HCT116 (cell line): Measurements from ENCODE around the gene LIN52. TPM values are rescaled to one million over a fixed set of nuclear protein-coding genes. Genes with fewer than 3 reads are reported as not detected.

Experiments used
- ATAC-seq: fragments of 200-7000 bp; cut with Tn5 transposase; 2 replicates; pipeline ENCODE4 v1.9.1; 2020; ENCODE audit warnings: mild to moderate bottlenecking, moderate library complexity
- BruUV-seq: library from RNA; stranded (reverse); fragments of 400-500 nt; replicated peaks from 2 replicates; lab custom pipeline; 2021; lab: Mats Ljungman, UMichigan
- CTCF ChIA-PET: fragments of 300-600 bp; sonication (Branson Sonifier 250); formaldehyde crosslinking; loops from one replicate; lab custom pipeline; 2021; ENCODE audit warnings: antibody characterized with exemption; lab: Charles Lee
- POLR2A ChIA-PET: fragments of 300-600, 350-600 bp; sonication (Branson Sonifier 250); formaldehyde crosslinking; loops from one replicate; lab custom pipeline; 2021; ENCODE audit warnings: antibody characterized with exemption; lab: Charles Lee
- RAD21 ChIA-PET, 2 experiments: fragments of 300-600 bp; sonication (Branson Sonifier 250); formaldehyde crosslinking; loops; one replicate each; lab custom pipeline; 2023; ENCODE audit warnings: low total read pairs in 2 of 2; ENCODE audit not compliant: uncharacterized antibody in 2 of 2, unreplicated experiment in 2 of 2, low non-redundant PET in 1 of 2; lab: Charles Lee
- DNase-seq: peaks from one replicate; pipeline ENCODE4 v3.0.0-alpha.2; 2010; ENCODE audit warnings: low read depth, low spot score
- H2AFZ ChIP-seq: fragments of 200-600 bp; shearing (Covaris generic), sonication (generic); 2 replicates; pipeline ENCODE4 v1.6.1; 2017; ENCODE audit warnings: low read depth, mixed run types, mixed read lengths, antibody characterized with exemption, low read length; ENCODE audit not compliant: poor library complexity, severe bottlenecking
- H3K27ac ChIP-seq: 2 replicates; pipeline ENCODE4 v1.5.1; 2012; ENCODE audit warnings: low read depth, low read length
- H3K27me3 ChIP-seq: fragments of 200-600 bp; sonication (generic); 2 replicates; pipeline ENCODE4 v1.6.1; 2016; ENCODE audit warnings: mixed run types, low read length, mixed read lengths; ENCODE audit not compliant: insufficient read depth
- H3K36me3 ChIP-seq, 2 experiments: fragments of 200-500 bp in 1 of 2; fragments of 200-600 bp in 1 of 2; sonication (Bioruptor generic) in 1 of 2; sonication (generic) in 1 of 2; 2 replicates each; pipeline versions ENCODE4 v1.5.1 to v1.6.1; 2014 to 2016; ENCODE audit warnings: low read length in 2 of 2, inconsistent platforms in 1 of 2, mixed read lengths in 1 of 2, mixed run types in 1 of 2; ENCODE audit not compliant: insufficient read depth in 2 of 2, control insufficient read depth in 1 of 2
- H3K4me1 ChIP-seq, 2 experiments: fragments of 200-600 bp in 1 of 2; sonication (generic) in 1 of 2; 2 replicates each; pipeline versions ENCODE4 v1.5.1 to v1.6.1; 2012 to 2017; ENCODE audit warnings: low read length in 2 of 2, inconsistent platforms in 1 of 2, mild to moderate bottlenecking in 1 of 2, mixed read lengths in 1 of 2, mixed run types in 1 of 2, moderate library complexity in 1 of 2; ENCODE audit not compliant: insufficient read depth in 2 of 2, control insufficient read depth in 1 of 2
- H3K4me2 ChIP-seq: fragments of 200-600 bp; sonication (generic); 2 replicates; pipeline ENCODE4 v1.6.1; 2017; ENCODE audit warnings: mixed run types, low read length, mixed read lengths
- H3K4me3 ChIP-seq, 2 experiments: fragments of 200-600 bp in 1 of 2; sonication (generic) in 1 of 2; replicated peaks in 1 of 2; 2 replicates each; pipeline ENCODE4 v1.5.1; 2011 to 2016; ENCODE audit warnings: low read length in 2 of 2, control low read depth in 1 of 2, low read depth in 1 of 2, mild to moderate bottlenecking in 1 of 2, mixed read lengths in 1 of 2, mixed run types in 1 of 2
- H3K79me2 ChIP-seq: fragments of 200-600 bp; sonication (generic); 2 replicates; pipeline ENCODE4 v1.6.1; 2017; ENCODE audit warnings: mild to moderate bottlenecking, mixed run types, low read length, moderate library complexity, mixed read lengths; ENCODE audit not compliant: insufficient read depth
- H3K9ac ChIP-seq: fragments of 200-600 bp; sonication (generic); 2 replicates; pipeline ENCODE4 v1.6.1; 2016; ENCODE audit warnings: low read length, mixed read lengths
- H3K9me2 ChIP-seq: fragments of 200-600 bp; sonication (generic), shearing (Covaris generic); 2 replicates; pipeline ENCODE4 v1.6.1; 2017; ENCODE audit warnings: mixed run types, mild to moderate bottlenecking, moderate library complexity; ENCODE audit not compliant: insufficient read depth
- H3K9me3 ChIP-seq, 2 experiments: fragments of 200-500 bp in 1 of 2; fragments of 200-600 bp in 1 of 2; sonication (Bioruptor generic) in 1 of 2; sonication (generic) in 1 of 2; 2 replicates each; pipeline ENCODE4 v1.6.1; 2014 to 2017; ENCODE audit warnings: low read length in 2 of 2, mixed read lengths in 2 of 2, inconsistent platforms in 1 of 2, low read depth in 1 of 2, mild to moderate bottlenecking in 1 of 2, mixed run types in 1 of 2, moderate library complexity in 1 of 2; ENCODE audit not compliant: control insufficient read depth in 1 of 2, insufficient read depth in 1 of 2
- H4K20me1 ChIP-seq: fragments of 200-600 bp; sonication (generic), shearing (Covaris generic); 2 replicates; pipeline ENCODE4 v1.6.1; 2017; ENCODE audit warnings: mixed run types, mild to moderate bottlenecking, moderate library complexity; ENCODE audit not compliant: insufficient read depth
- ELF1 ChIP-seq: IDR thresholded peaks from 2 replicates; pipeline ENCODE4 v1.6.1; 2012; ENCODE audit warnings: low read depth, borderline replicate concordance
- EZH2 ChIP-seq: fragments of 200-600 bp; sonication (generic); IDR thresholded peaks from 2 replicates; pipeline ENCODE4 v1.6.1; 2017; ENCODE audit warnings: antibody characterized with exemption, mixed run types
- POLR2A ChIP-seq: IDR thresholded peaks from 2 replicates; pipeline ENCODE4 v1.7.0; 2011; ENCODE audit warnings: borderline replicate concordance; ENCODE audit not compliant: insufficient read depth, insufficient read length; ENCODE audit errors: extremely low read depth
- POLR2AphosphoS5 ChIP-seq: IDR thresholded peaks from 2 replicates; pipeline ENCODE4 v1.6.1; 2011; ENCODE audit warnings: mild to moderate bottlenecking, low read depth, low read length, moderate library complexity
- SIN3A ChIP-seq: IDR thresholded peaks from 2 replicates; pipeline ENCODE4 v1.6.1; 2012; ENCODE audit warnings: low read depth
- SP1 ChIP-seq: IDR thresholded peaks from 2 replicates; pipeline ENCODE4 v1.6.1; 2012; ENCODE audit warnings: low read depth
- intact Hi-C: fragments of 100-400 bp; cut with micrococcal nuclease; formaldehyde crosslinking; loops from 2 replicates; pipeline ENCODE4 v1.10.0; 2022
- total RNA-seq: library from RNA; stranded (reverse); gene quantifications from one replicate; pipeline ENCODE4 v1.2.1, GENCODE V29; 2021; ENCODE audit not compliant: unreplicated experiment
- TF ChIP-seq, protein P1 (sequence below): IDR thresholded peaks from 2 replicates; pipeline ENCODE4 v1.6.1; 2011; ENCODE audit warnings: mild to moderate bottlenecking, low read length, moderate library complexity; ENCODE audit not compliant: insufficient replicate concordance; ENCODE audit errors: extremely low read depth
- TF ChIP-seq, protein P2 (sequence below), 3 experiments: fragments of 200-600 bp in 1 of 3; sonication (generic) in 1 of 3; IDR thresholded peaks in 2 of 3; conservative IDR thresholded peaks in 1 of 3; 2 replicates each; pipeline ENCODE4 v1.5.1; 2012 to 2017; ENCODE audit warnings: low read depth in 2 of 3, low read length in 2 of 3, antibody characterized with exemption in 1 of 3, borderline replicate concordance in 1 of 3, control low read depth in 1 of 3, mild to moderate bottlenecking in 1 of 3, mixed read lengths in 1 of 3, mixed run types in 1 of 3, moderate library complexity in 1 of 3; ENCODE audit not compliant: insufficient read depth in 1 of 3
- TF ChIP-seq, protein P3 (sequence below): IDR thresholded peaks from 2 replicates; pipeline ENCODE4 v1.6.1; 2012

LIN52 gene
- total RNA-seq, 1 experiment from 2014 or later: 9.6 TPM

DNA sequence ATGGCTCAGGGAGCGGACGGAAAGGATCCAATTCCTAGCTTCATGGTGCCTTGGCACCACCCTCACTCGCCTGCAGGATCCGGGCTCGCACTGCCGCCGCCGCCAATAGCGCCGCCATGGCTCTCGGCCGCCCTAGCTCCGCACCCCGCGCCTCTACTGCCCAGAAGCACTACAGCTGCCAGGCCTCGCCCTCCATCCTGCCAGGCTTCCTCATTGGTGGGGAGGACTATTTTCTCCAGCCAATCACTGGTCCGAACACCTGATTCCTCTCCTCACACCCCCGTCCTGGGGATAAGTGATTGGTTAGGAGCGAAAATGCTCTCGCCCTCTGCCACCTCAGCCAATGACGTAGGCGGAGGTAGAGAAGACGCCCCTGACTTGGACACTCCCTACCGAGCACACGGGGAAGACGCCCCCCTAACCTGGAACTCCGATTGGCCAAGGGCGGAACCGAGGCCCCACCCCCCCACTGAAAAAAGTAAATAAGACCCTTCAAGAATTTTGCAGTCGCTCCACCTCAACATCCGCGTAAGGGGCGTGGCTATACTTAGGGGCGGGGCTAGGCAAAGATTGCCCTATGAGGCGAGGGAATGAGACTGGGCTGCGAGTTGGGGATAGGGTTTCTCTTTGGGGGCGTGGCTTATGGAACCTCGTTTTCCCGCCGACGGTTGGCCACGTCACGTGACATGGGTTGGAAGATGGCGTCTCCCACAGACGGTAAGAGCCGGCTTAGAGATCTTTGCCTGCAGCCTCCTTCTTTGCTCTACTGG is at the start of gene LIN52, which contains the start of gene ALDH6A1 (continued):
- TF ChIP-seq, protein P1, sequence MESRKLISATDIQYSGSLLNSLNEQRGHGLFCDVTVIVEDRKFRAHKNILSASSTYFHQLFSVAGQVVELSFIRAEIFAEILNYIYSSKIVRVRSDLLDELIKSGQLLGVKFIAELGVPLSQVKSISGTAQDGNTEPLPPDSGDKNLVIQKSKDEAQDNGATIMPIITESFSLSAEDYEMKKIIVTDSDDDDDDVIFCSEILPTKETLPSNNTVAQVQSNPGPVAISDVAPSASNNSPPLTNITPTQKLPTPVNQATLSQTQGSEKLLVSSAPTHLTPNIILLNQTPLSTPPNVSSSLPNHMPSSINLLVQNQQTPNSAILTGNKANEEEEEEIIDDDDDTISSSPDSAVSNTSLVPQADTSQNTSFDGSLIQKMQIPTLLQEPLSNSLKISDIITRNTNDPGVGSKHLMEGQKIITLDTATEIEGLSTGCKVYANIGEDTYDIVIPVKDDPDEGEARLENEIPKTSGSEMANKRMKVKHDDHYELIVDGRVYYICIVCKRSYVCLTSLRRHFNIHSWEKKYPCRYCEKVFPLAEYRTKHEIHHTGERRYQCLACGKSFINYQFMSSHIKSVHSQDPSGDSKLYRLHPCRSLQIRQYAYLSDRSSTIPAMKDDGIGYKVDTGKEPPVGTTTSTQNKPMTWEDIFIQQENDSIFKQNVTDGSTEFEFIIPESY: no peak
- TF ChIP-seq SP1 (peak; percentile 96), ELF1 (no peak; the same call in 1 of the 2 replicates), EZH2 (no peak), POLR2AphosphoS5 (peak; percentile 74), SIN3A (peak; percentile 98)

DNA sequence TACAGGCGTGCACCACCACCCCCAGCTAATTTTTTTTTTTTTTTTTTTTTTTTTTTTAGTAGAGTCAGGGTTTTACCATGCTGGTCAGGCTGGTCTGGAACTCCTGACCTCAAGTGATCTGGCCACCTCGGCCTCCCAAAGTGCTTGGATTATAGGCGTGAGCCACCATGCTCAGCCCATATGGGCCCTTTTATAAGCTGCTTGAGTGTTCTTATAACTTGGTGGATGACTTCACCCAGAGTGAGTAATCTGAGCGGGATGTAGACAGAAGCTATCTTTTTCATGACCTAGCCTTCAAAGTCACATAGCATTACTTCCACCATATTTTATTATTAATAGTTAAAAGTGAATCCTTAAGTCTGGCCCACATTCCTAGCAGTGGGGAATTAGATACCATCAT is 49.2 kb upstream of the LIN52 start:
- BruUV-seq: no TSS peak
- Histone ChIP-seq H2AFZ (no peak overlapping the region), H3K27me3 (no peaks in the 10 kb centered on the region), H3K27ac (no peak overlapping the region), H3K9me3 (no peaks in the 10 kb centered on the region), H3K4me1 (no peaks in the 10 kb centered on the region), H3K9ac (no peak overlapping the region), H4K20me1 (no peaks in the 10 kb centered on the region), H3K4me3 (no peak overlapping the region), H3K9me2 (no peaks in the 10 kb centered on the region), H3K36me3 (no peaks in the 10 kb centered on the region), H3K4me2 (no peak overlapping the region), H3K79me2 (no peaks in the 10 kb centered on the region)
- no peak for ATAC-seq
- intact Hi-C loops: no loop called here
- CTCF ChIA-PET: interaction anchor here (1.3 kb wide), 1 partner anchor 307 kb away, joined by 5 read pairs; no protein-coding TSS in a partner anchor
- no peak for DNase-seq
- POLR2A ChIA-PET: no interaction called here
- TF ChIP-seq SIN3A (no peak), POLR2A (no peak)
- TF ChIP-seq, protein P2, sequence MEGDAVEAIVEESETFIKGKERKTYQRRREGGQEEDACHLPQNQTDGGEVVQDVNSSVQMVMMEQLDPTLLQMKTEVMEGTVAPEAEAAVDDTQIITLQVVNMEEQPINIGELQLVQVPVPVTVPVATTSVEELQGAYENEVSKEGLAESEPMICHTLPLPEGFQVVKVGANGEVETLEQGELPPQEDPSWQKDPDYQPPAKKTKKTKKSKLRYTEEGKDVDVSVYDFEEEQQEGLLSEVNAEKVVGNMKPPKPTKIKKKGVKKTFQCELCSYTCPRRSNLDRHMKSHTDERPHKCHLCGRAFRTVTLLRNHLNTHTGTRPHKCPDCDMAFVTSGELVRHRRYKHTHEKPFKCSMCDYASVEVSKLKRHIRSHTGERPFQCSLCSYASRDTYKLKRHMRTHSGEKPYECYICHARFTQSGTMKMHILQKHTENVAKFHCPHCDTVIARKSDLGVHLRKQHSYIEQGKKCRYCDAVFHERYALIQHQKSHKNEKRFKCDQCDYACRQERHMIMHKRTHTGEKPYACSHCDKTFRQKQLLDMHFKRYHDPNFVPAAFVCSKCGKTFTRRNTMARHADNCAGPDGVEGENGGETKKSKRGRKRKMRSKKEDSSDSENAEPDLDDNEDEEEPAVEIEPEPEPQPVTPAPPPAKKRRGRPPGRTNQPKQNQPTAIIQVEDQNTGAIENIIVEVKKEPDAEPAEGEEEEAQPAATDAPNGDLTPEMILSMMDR (IDR thresholded peaks at IDR 0.05 in 2 of 3, conservative IDR thresholded peaks at IDR 0.05 in 1 of 3; ENCODE audit: borderline replicate concordance in 1 of 3, insufficient read depth in 1 of 3, low read depth in 2 of 3, low read length in 2 of 3): no peak
- TF ChIP-seq, protein P3, sequence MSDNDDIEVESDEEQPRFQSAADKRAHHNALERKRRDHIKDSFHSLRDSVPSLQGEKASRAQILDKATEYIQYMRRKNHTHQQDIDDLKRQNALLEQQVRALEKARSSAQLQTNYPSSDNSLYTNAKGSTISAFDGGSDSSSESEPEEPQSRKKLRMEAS: no peak
- TF ChIP-seq, all 23 proteins: peak for 0
- RAD21 ChIA-PET: no interaction called here
